Muscle layer of colon (tissue), 2 donors: ENCODE data around the gene CACNA2D3.
"Not testable (repeated sequence)": the region's sequence is repeated elsewhere in the genome, so short reads cannot be mapped to it uniquely, and the experiment has no call there.

Source experiments
- H3K27ac ChIP-seq: one replicate; pipeline ENCODE4 v1.7.0; 2013; ENCODE audit warnings: low read depth, mild to moderate bottlenecking, low read length, moderate library complexity
- H3K27me3 ChIP-seq, 2 donors: one replicate each; pipeline ENCODE4 v1.7.0; 2013; ENCODE audit warnings: low read length in 2 of 2, mild to moderate bottlenecking in 2 of 2; ENCODE audit not compliant: insufficient read depth in 2 of 2, control insufficient read depth in 1 of 2
- H3K36me3 ChIP-seq: one replicate; pipeline ENCODE4 v1.7.0; 2013; ENCODE audit warnings: mild to moderate bottlenecking, low read length; ENCODE audit not compliant: insufficient read depth
- H3K4me1 ChIP-seq: one replicate; pipeline ENCODE4 v1.7.0; 2013; ENCODE audit warnings: mild to moderate bottlenecking, low read length; ENCODE audit not compliant: insufficient read depth
- H3K4me3 ChIP-seq, 2 donors: one replicate each; pipeline ENCODE4 v1.7.0; 2013; ENCODE audit warnings: low read length in 2 of 2, low read depth in 1 of 2, mild to moderate bottlenecking in 1 of 2, moderate library complexity in 1 of 2
- H3K9ac ChIP-seq: one replicate; pipeline ENCODE4 v1.7.0; 2013; ENCODE audit warnings: low read length
- H3K9me3 ChIP-seq: one replicate; pipeline ENCODE4 v1.7.0; 2013; ENCODE audit warnings: mild to moderate bottlenecking, low read length
- donor health status: abdominal sarcoma.
- donor health status: Adenocarcinoma of cecum.

CACNA2D3 gene

GRCh38 chr3:54968546-54969172, 846.3 kb downstream of the CACNA2D3 start:
- Histone ChIP-seq H3K27ac (no peak overlapping the region), H3K27me3 (no peaks in the 10 kb centered on the region)

GRCh38 chr3:54969652-54970051, 847.3 kb downstream of the CACNA2D3 start:
- H3K4me1 ChIP-seq = no peaks in the 10 kb centered on the region
- H3K9me3 ChIP-seq = no peaks in the 10 kb centered on the region
- no peaks in the 10 kb centered on the region for H3K27me3 ChIP-seq
- H3K9ac ChIP-seq = no peak overlapping the region
- H3K36me3 ChIP-seq = no peaks in the 10 kb centered on the region
- no peak overlapping the region for H3K27ac ChIP-seq
- H3K4me3 ChIP-seq = no peak overlapping the region

More at GRCh38 chr3:54968546-54969172, 846.3 kb downstream of the CACNA2D3 start:
- Histone ChIP-seq H3K4me1 (no peaks in the 10 kb centered on the region), H3K9ac (no peak overlapping the region), H3K4me3 (no peak overlapping the region), H3K9me3 (no peaks in the 10 kb centered on the region), H3K36me3 (no peaks in the 10 kb centered on the region)

- Histone ChIP-seq H3K9me3 (no peaks in the 10 kb centered on the region), H3K27ac (no peak overlapping the region), H3K9ac (no peak overlapping the region), H3K4me1 (no peaks in the 10 kb centered on the region), H3K27me3 (no peaks in the 10 kb centered on the region), H3K4me3 (no peak overlapping the region), H3K36me3 (no peaks in the 10 kb centered on the region)
Observed at GRCh38 chr3:54970895-54971294, 848.5 kb downstream of the CACNA2D3 start.

- Histone ChIP-seq H3K9ac (no peak overlapping the region), H3K9me3 (no peaks in the 10 kb centered on the region), H3K4me1 (no peaks in the 10 kb centered on the region), H3K27ac (no peak overlapping the region), H3K27me3 (no peaks in the 10 kb centered on the region), H3K4me3 (no peak overlapping the region), H3K36me3 (no peaks in the 10 kb centered on the region)
Observed at GRCh38 chr3:54977439-54977838, 855.1 kb downstream of the CACNA2D3 start.

DNA sequence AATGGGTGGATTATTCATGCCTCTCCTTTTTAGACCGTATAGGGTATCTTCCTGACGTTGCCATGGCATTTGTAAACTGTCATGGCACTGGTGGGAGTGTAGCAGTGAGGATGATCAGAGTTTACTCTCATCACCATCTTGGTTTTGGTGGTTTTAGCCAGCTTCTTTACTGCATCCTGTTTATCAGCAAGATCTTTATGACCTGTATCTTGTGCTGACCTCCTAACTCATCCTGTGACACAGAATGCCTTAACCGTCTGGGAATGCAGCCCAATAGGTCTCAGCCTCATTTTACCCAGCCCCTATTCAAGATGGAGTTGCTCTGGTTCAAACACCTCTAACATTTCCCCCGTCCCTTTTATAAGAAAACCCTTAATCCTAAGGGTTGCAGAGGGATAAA, 855.6 kb downstream of the CACNA2D3 start:
- not testable (repeated sequence) for H3K9ac ChIP-seq, H3K4me3 ChIP-seq, H3K36me3 ChIP-seq, H3K27me3 ChIP-seq, H3K27ac ChIP-seq, H3K4me1 ChIP-seq, H3K9me3 ChIP-seq

DNA sequence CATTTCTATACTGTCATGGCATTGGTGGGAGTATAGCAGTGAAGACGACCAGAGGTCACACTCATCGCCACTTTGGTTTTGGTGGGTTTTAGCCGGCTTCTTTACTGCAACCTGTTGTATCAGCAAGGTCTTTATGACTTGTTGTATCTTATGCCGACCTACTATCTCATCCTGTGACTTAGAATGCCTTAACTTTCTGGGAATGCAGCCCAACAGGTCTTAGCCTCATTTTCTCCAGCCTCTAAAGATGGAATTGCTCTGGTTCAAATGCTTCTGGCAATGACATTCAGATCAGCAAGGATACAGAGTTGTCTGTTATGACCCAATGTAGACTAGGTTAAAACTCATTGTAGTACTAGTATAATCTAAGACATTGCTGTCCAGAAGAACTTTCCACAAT, 860.5 kb downstream of the CACNA2D3 start:
- no peak overlapping the region for H3K27ac ChIP-seq
- no peaks in the 10 kb centered on the region for H3K36me3 ChIP-seq
- no peak overlapping the region for H3K9ac ChIP-seq
- H3K27me3 ChIP-seq = no peaks in the 10 kb centered on the region
- H3K9me3 ChIP-seq = no peaks in the 10 kb centered on the region
- H3K4me1 ChIP-seq = peaks cover 9% of the 10 kb centered on the region
- H3K4me3 ChIP-seq = no peak overlapping the region

DNA sequence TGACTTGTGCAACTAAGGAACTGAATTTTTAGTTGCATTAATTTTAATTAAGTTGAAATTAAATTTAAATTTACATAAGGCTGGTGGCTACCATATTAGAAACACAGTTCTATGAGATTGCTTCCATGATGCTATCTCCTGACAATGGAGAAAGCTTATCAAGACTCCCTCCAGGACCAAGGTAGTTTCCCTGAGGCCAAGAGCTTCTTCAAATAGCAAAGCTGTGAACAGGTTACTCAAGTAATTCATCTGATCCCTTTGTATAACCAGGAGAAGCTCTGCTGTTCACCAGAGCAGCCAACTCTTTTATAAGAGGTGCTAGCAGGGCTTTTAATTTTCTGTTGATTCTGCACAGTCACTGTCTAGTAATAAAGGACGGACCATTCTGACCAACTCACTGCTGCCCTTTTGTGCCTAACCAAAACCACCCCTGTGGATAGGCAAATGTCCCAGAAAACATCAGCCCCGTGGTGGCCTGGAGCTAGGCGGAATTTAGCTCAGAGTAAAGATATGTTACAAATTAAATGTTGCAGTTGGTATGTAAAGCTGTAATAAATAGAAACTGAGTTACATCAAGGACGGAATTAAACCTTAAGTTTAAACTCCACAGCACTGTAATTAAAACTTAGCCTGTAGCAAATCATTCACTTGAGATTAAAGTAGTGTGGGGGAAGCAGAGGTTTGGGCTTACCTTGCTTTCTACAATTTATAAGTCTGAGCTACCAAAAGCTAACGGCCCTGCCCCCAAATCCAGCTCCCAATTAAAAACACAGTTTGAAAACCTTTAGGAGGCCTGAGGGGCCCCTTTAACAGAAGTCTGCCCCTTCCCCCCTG, 861.1 kb downstream of the CACNA2D3 start:
- no peaks in the 10 kb centered on the region for H3K27me3 ChIP-seq
- peaks cover 16% of the 10 kb centered on the region for H3K4me1 ChIP-seq
- no peak overlapping the region for H3K27ac ChIP-seq
- no peak overlapping the region for H3K4me3 ChIP-seq
- H3K9ac ChIP-seq = no peak overlapping the region
- H3K36me3 ChIP-seq = no peaks in the 10 kb centered on the region
- no peaks in the 10 kb centered on the region for H3K9me3 ChIP-seq

GRCh38 chr3:54985856-54986255, 863.5 kb downstream of the CACNA2D3 start:
- Histone ChIP-seq H3K9me3 (no peaks in the 10 kb centered on the region), H3K4me3 (no peak overlapping the region), H3K36me3 (no peaks in the 10 kb centered on the region), H3K9ac (no peak overlapping the region), H3K27ac (no peak overlapping the region), H3K4me1 (peaks cover 30% of the 10 kb centered on the region), H3K27me3 (no peaks in the 10 kb centered on the region)

DNA sequence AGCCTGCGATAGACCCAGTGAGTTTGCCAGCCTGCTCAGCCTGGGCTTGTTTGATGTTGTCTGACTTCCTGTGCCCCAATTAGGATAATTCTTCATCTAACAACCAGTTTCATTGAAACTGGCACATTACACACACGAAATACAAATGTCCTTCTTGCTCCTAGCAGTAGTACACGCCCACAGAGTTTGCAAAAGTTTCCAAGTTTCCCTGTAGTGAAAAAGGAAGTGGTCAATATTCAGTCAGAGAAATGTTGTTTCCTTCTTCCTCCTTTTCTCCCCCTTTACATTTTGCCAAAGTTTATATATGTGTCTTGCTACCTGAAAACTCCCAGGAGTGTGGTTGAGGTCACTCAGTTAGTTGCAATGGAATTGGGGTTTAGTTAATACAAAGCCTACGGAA, 863.9 kb downstream of the CACNA2D3 start:
- H3K9ac ChIP-seq = no peak overlapping the region
- H3K9me3 ChIP-seq = no peaks in the 10 kb centered on the region
- H3K4me1 ChIP-seq = peaks cover 30% of the 10 kb centered on the region
- no peaks in the 10 kb centered on the region for H3K27me3 ChIP-seq
- no peaks in the 10 kb centered on the region for H3K36me3 ChIP-seq
- H3K27ac ChIP-seq = no peak overlapping the region
- no peak overlapping the region for H3K4me3 ChIP-seq

GRCh38 chr3:54987719-54988118, 865.4 kb downstream of the CACNA2D3 start:
- Histone ChIP-seq H3K9me3 (no peaks in the 10 kb centered on the region), H3K9ac (no peak overlapping the region), H3K27me3 (no peaks in the 10 kb centered on the region), H3K4me1 (peaks cover 30% of the 10 kb centered on the region), H3K27ac (no peak overlapping the region), H3K36me3 (no peaks in the 10 kb centered on the region), H3K4me3 (no peak overlapping the region)

DNA sequence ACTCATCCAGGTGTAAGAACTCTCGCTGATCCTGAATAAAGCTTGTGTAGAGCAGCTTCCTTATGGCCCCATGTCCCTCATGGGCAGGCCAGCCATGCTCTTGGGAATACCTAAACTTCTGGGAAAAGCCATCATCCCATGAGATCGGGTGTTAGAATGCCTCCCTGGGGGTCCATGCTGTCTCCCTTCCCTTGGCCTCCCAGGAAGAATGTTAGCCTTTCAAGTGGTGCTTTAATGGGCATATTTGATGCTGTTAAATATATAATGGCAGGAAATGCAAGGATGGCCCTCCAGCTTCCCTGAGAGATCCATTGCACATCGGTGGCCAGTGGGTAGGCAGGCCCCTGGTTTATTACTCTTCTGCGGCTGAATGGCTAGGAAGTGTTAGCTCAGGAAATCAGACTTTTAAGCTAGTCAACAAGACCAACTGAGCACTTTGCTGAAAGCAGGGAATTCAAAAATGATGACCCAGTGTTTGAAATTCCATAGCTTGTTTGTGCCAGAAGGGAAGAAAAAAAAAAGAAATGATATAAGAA, 866.0 kb downstream of the CACNA2D3 start:
- Histone ChIP-seq H3K4me1 (peaks cover 30% of the 10 kb centered on the region), H3K36me3 (no peaks in the 10 kb centered on the region), H3K27me3 (no peaks in the 10 kb centered on the region), H3K9ac (no peak overlapping the region), H3K27ac (no peak overlapping the region), H3K9me3 (no peaks in the 10 kb centered on the region), H3K4me3 (no peak overlapping the region)
